GM10248 (cell line): ENCODE data around the gene ITPKB.

Experiments used
- CTCF ChIA-PET: fragments of 300-600 bp; sonication (Branson Sonifier 250); formaldehyde crosslinking; extraction: SDS; loops from one replicate; lab custom pipeline; 2021; ENCODE audit warnings: antibody characterized with exemption; lab: Yijun Ruan, JAX
- POLR2A ChIA-PET: fragments of 350-650 bp; sonication (Branson Sonifier 250); formaldehyde crosslinking; extraction: SDS; loops from one replicate; lab custom pipeline; 2020; ENCODE audit warnings: antibody characterized with exemption; lab: Yijun Ruan, JAX
- DNase-seq: peaks from one replicate; pipeline ENCODE4 v3.0.0; 2012; ENCODE audit errors: extremely low spot score
- TF ChIP-seq, protein P1 (sequence below): IDR thresholded peaks from 2 replicates; pipeline ENCODE4 v1.5.1; 2012; ENCODE audit warnings: mild to moderate bottlenecking, low read depth; ENCODE audit errors: extremely low read depth, missing control alignments, control extremely low read depth

ITPKB gene

DNA sequence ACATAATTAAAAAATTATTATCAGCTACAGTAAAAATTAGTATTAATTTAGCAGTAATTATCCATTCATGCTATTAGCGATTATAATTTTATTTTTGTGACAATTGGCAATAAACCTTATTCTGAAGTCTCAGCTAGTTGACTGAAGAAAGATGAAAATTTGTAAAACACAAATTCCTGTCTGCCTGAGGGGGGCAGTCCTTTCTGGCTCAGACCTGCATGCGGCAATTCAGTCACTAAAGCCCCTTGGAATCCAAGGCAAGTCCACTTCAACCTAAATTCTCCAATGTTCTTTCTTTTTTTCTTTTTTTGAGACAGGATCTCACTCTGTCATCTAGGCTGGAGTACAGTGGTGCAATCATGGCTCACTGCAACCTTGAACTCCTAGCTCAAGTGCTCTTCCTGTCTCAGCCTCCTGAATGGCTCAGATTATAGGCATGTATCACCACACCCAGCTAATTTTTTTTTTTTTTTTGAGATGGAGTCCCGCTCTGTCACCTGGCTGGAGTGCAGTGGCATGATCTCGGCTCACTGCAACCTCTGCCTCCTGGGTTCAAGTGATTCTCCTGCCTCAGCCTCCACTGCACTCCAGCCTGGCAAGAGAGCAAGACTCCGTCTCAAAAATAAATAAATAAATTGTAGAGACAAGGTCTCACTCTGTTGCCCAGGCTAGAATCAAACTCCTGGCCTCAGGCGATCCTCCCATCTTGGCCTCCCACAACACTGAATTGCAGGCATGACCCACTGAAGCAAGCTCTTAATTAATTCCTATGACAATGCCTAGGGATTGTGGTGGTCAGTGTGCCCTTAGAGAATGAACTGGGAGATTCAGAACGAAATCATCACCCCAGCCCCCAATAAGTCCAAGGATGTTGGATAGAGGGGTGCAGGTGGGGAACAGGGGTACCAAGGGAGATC is 24.2 kb upstream of the ITPKB start:
- CTCF ChIA-PET: interaction anchor here (1.4 to 2.1 kb wide), 3 partner anchors 8 to 51 kb away, joined by 4 to 5 read pairs (median 5); no protein-coding TSS in a partner anchor
- DNase-seq: no peak
- POLR2A ChIA-PET: no interaction called here
- TF ChIP-seq, protein P1, sequence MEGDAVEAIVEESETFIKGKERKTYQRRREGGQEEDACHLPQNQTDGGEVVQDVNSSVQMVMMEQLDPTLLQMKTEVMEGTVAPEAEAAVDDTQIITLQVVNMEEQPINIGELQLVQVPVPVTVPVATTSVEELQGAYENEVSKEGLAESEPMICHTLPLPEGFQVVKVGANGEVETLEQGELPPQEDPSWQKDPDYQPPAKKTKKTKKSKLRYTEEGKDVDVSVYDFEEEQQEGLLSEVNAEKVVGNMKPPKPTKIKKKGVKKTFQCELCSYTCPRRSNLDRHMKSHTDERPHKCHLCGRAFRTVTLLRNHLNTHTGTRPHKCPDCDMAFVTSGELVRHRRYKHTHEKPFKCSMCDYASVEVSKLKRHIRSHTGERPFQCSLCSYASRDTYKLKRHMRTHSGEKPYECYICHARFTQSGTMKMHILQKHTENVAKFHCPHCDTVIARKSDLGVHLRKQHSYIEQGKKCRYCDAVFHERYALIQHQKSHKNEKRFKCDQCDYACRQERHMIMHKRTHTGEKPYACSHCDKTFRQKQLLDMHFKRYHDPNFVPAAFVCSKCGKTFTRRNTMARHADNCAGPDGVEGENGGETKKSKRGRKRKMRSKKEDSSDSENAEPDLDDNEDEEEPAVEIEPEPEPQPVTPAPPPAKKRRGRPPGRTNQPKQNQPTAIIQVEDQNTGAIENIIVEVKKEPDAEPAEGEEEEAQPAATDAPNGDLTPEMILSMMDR: no peak

DNA sequence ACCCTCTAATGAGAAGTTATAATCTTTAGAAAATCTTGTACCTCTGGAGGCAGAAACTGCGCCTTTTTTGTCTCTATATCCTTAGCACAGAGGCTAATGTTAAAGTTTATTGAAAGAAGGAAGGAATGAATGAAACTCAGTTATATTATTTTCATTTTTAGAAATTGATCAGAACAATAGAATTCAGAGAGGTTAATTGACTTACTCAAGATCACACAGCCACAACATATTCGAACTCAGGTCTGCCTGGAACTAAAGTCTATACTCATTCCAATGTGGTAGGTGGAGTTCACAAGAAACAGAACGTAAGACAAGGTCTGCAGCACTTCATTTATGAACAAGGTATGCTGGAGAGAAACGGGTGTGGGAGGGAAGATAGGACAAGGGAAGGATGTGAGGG is 23.0 kb upstream of the ITPKB start:
- TF ChIP-seq, protein P1: no peak
- ChIA-PET CTCF (interaction anchor here (1.4 to 2.4 kb wide), 2 partner anchors 10 to 17 kb away, joined by 4 to 6 read pairs; no protein-coding TSS in a partner anchor), POLR2A (no interaction called here)
- no peak for DNase-seq

DNA sequence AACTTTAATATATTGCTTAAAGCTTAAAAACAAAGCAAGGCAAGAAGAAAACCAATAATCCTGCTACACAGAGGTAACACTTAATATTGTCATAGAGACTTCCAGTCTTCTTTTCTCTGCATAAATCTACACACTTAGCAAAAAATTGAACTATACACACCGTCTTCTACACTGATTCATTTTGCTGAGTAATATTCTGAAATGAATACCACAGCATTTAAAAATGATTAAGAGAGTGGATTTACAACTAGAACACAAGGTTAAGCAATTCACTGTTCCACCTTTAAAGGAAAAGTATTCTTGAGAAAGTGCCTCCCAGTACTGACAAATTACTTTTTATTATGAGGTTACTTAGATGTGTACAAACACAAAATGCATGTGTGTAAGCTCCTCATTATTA is 22.2 kb upstream of the ITPKB start:
- POLR2A ChIA-PET: no interaction called here
- CTCF ChIA-PET: interaction anchor here (1.3 to 2.4 kb wide), 3 partner anchors 9 to 53 kb away, joined by 3 to 8 read pairs (median 6); no protein-coding TSS in a partner anchor
- no peak for DNase-seq
- TF ChIP-seq, protein P1: no peak

DNA sequence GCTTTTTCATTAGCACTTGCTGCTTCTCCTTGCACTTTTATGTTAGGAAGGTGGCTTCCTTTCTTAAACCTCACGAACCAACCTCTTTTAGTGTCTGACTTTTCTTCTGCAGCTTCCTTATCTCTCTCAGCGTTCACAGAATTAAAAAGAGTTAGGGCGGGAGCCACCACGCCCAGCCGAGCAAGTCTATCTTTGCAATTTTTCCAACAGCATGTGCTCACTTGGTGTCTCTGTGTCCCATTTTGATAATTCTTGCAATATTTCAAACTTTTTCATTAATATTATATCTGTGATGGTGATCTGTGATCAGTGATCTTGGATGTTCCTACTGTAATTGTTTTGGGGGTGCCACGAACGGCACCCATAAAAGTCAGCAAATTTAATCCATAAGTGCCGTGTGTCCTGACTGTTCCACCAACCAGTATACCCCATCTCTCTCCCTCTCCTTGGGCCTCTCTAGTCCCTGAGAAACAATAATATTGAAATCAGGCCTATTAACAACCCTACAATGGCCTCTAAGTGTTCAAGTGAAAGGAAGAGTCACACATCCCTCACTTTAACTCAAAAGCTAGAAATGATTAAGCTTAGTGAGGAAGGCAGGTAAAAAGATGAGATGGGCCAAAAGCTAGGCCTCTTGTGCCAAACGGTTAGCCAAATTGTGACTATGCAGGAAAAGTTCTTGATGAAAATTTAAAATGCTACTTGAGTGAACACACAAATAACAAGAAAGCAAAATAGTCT is 15.9 kb upstream of the ITPKB start:
- DNase-seq: no peak
- TF ChIP-seq, protein P1: no peak
- POLR2A ChIA-PET: no interaction called here
- CTCF ChIA-PET: interaction anchor here (1.0 to 1.1 kb wide), 2 partner anchors 9 to 22 kb away, joined by 4 to 5 read pairs; no protein-coding TSS in a partner anchor

DNA sequence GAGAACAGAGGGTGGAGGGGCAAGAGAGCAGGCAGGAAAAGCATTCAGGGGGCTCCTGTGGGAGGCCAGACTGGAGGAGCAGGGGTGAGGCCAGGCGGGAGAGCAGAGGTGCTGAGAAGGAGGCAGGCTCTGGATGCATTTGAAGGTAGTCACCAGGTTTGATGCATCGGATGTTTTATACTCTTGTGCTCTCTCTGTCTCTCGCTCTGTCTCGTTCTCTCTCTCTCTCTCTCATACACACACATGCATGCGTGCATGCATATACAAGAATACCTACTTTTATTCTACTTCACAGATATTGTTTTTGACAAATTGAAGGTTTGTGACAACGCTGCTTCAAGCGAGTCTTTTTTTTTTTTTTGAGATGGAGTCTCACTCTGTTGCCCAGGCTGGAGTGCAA is 15.0 kb upstream of the ITPKB start:
- POLR2A ChIA-PET: no interaction called here
- CTCF ChIA-PET: no interaction called here
- no peak for DNase-seq
- TF ChIP-seq, protein P1: no peak

DNA sequence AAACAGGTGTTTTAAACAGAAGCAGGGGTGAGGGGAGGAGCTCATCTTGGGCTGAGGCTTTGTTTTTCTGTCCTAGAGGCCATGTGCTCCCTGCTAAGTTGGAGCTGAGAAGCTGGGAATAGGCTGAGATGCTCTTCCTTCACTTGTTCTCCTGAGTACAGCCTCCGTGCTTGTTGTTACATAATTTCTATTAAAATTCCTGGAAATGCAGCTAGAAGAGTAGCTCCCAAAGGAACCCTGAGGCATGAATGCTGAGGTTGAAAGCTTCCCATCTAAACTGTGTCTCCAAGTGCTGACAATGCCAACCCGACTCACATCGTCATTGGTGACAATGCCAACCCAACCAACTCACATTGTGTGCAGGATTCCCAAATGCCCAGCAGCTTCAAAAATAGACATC is 12.6 kb upstream of the ITPKB start:
- ChIA-PET CTCF (interaction anchor here (1.1 to 2.1 kb wide), 7 partner anchors 9 to 344 kb away, joined by 3 to 8 read pairs (median 4); no protein-coding TSS in a partner anchor), POLR2A (no interaction called here)
- DNase-seq: no peak
- TF ChIP-seq, protein P1: no peak
